Testis (tissue), 2 donors: ENCODE results near the gene LRRC42.

ENCODE experiments used
- POLR2A ChIP-seq: fragments of 450-650 bp; IDR thresholded peaks from one replicate; pipeline ENCODE4 v1.6.1; 2017; ENCODE audit warnings: antibody characterized with exemption, mild to moderate bottlenecking, moderate library complexity
- TF ChIP-seq, protein P1 (sequence below), 3 experiments: fragments of 450-650 bp in 2 of 3; fragments of 200-600 bp in 1 of 3; sonication (generic) in 1 of 3; IDR thresholded peaks; one replicate each; pipeline ENCODE4 v1.5.1; 2016 to 2019; ENCODE audit warnings: antibody characterized with exemption in 3 of 3, mild to moderate bottlenecking in 2 of 3, moderate library complexity in 1 of 3

DNA sequence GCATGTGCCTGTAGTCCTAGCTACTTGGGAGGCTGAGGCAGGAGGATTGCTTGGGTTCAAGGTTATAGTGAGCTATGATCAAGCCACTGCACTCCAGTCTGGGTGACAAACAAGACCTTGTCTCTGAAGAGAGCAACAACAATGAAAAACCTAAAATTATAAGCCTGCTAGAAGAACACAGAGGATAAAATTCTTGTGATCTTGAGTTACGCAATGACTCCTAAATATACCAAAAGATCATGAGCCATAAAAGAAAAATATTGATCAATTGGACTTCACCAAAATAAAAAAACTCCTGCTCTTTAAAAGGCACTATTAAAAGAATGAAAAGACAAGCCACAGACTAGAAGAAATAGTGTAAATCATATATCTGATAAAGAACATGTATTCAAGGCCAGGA, 49.5 kb downstream of the LRRC42 start:
- TF ChIP-seq, protein P1, sequence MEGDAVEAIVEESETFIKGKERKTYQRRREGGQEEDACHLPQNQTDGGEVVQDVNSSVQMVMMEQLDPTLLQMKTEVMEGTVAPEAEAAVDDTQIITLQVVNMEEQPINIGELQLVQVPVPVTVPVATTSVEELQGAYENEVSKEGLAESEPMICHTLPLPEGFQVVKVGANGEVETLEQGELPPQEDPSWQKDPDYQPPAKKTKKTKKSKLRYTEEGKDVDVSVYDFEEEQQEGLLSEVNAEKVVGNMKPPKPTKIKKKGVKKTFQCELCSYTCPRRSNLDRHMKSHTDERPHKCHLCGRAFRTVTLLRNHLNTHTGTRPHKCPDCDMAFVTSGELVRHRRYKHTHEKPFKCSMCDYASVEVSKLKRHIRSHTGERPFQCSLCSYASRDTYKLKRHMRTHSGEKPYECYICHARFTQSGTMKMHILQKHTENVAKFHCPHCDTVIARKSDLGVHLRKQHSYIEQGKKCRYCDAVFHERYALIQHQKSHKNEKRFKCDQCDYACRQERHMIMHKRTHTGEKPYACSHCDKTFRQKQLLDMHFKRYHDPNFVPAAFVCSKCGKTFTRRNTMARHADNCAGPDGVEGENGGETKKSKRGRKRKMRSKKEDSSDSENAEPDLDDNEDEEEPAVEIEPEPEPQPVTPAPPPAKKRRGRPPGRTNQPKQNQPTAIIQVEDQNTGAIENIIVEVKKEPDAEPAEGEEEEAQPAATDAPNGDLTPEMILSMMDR (IDR thresholded peaks at IDR 0.05) = no peak
- TF ChIP-seq POLR2A = no peak
